IPS-20b (cell line): ENCODE data around the gene PRRC2C.
"Not testable (repeated sequence)": the region's sequence is repeated elsewhere in the genome, so short reads cannot be mapped to it uniquely, and the experiment has no call there.

Experiments used
- H3K27ac ChIP-seq: one replicate; pipeline ENCODE4 v1.5.1; 2013; ENCODE audit warnings: low read length
- H3K27me3 ChIP-seq: 2 replicates; pipeline ENCODE4 v1.6.1; 2013; ENCODE audit warnings: mild to moderate bottlenecking, low read length, inconsistent platforms; ENCODE audit not compliant: insufficient read depth
- H3K36me3 ChIP-seq: 2 replicates; pipeline ENCODE4 v1.6.1; 2013; ENCODE audit warnings: low read depth, mild to moderate bottlenecking, inconsistent platforms, low read length, moderate library complexity; ENCODE audit not compliant: insufficient read depth
- H3K4me1 ChIP-seq: 2 replicates; pipeline ENCODE4 v1.6.1; 2013; ENCODE audit warnings: mild to moderate bottlenecking, control low read depth, inconsistent platforms, low read length, moderate library complexity; ENCODE audit not compliant: insufficient read depth
- H3K4me3 ChIP-seq: 2 replicates; pipeline ENCODE4 v1.5.1; 2013; ENCODE audit warnings: mild to moderate bottlenecking, low read length, inconsistent platforms
- H3K9ac ChIP-seq: 2 replicates; pipeline ENCODE4 v1.6.1; 2013; ENCODE audit warnings: low read depth, mild to moderate bottlenecking, inconsistent platforms, low read length, moderate library complexity
- H3K9me3 ChIP-seq: 2 replicates; pipeline ENCODE4 v1.6.1; 2013; ENCODE audit warnings: mild to moderate bottlenecking, low read depth, low read length, inconsistent platforms; ENCODE audit not compliant: insufficient read depth

Gene PRRC2C

GRCh38 chr1:171615122-171615906 lies 130.0 kb downstream of the PRRC2C start:
- not testable (repeated sequence) for H3K4me3 ChIP-seq, H3K27me3 ChIP-seq, H3K9me3 ChIP-seq, H3K36me3 ChIP-seq, H3K27ac ChIP-seq, H3K4me1 ChIP-seq, H3K9ac ChIP-seq

- Histone ChIP-seq H3K27me3 (no peaks in the 10 kb centered on the region), H3K36me3 (no peaks in the 10 kb centered on the region), H3K27ac (no peak overlapping the region), H3K9ac (no peak overlapping the region), H3K4me3 (no peak overlapping the region), H3K9me3 (no peaks in the 10 kb centered on the region), H3K4me1 (no peaks in the 10 kb centered on the region)
These were observed 131.3 kb downstream of the PRRC2C start for GRCh38 chr1:171616586-171616985.

- Histone ChIP-seq H3K4me3 (no peak within 1 kb of the TSS), H3K9me3 (no peaks in the 10 kb centered on the region), H3K4me1 (0 out of 2 replicates have a peak, but pooled peaks cover 2% of the 10 kb centered on the region), H3K27ac (no peak within 1 kb of the TSS), H3K9ac (no peak within 1 kb of the TSS), H3K36me3 (no peaks in the 10 kb centered on the region), H3K27me3 (no peaks in the 10 kb centered on the region)
These were observed 136.8 kb downstream of the PRRC2C start, which contains the start of gene MYOCOS for GRCh38 chr1:171622152-171622462. Gene MYOCOS (plus strand): TSS chr1:171622243. CDS start chr1:171623884, 1,641 bp downstream.

GRCh38 chr1:171623651-171624331 lies 138.5 kb downstream of the PRRC2C start:
- H3K27me3 ChIP-seq: no peaks in the 10 kb centered on the region
- no peaks in the 10 kb centered on the region for H3K36me3 ChIP-seq
- H3K27ac ChIP-seq: no peak overlapping the region
- no peak overlapping the region for H3K4me3 ChIP-seq
- no peaks in the 10 kb centered on the region for H3K9me3 ChIP-seq
- H3K4me1 ChIP-seq: 0 out of 2 replicates have a peak, but pooled peaks cover 2% of the 10 kb centered on the region
- no peak overlapping the region for H3K9ac ChIP-seq

DNA sequence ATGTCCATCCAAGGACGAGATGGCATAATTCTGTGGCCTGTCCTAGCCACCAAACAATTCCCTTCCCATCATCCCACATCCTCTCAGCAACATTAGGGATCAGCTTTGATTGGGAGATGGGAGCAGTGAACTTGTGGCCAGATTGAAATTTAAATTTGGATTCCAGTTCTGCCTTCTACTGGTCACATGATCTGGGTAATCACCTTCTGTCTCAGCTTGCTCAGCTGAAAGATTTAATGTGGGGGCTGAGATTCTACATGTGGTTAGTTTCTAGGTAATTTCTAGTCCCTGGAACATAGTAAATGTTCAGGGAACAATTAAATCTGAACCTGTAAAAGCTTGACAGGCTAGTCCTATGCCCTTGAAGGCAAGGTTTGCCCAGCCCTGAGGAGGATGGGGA lies 139.9 kb downstream of the PRRC2C start:
- Histone ChIP-seq H3K27me3 (no peaks in the 10 kb centered on the region), H3K27ac (no peak overlapping the region), H3K9me3 (no peaks in the 10 kb centered on the region), H3K9ac (no peak overlapping the region), H3K36me3 (no peaks in the 10 kb centered on the region), H3K4me3 (no peak overlapping the region), H3K4me1 (0 out of 2 replicates have a peak, but pooled peaks cover 2% of the 10 kb centered on the region)

DNA sequence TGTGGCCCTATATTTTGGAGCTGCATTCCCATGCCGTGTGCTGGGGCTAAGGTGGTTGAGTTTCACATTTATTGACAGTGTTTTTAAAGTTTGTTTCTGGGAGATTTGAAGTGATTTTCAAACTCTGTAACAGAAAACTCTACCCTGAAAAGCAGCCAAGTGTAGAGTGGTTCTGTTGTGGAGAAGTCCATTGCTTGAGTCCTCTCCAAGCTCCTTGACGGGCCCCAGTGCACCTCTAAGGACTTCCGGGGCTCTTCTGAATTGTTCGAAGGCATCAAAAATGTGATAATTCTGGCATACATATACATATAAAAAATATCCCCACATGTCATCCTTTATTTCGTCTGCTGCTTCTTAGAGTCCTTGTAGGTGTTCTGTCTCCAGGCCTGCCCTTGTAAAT lies 141.7 kb downstream of the PRRC2C start:
- H3K27me3 ChIP-seq: no peaks in the 10 kb centered on the region
- no peaks in the 10 kb centered on the region for H3K36me3 ChIP-seq
- no peak overlapping the region for H3K9ac ChIP-seq
- H3K9me3 ChIP-seq: no peaks in the 10 kb centered on the region
- H3K4me1 ChIP-seq: no peaks in the 10 kb centered on the region
- H3K27ac ChIP-seq: no peak overlapping the region
- H3K4me3 ChIP-seq: no peak overlapping the region

- no peaks in the 10 kb centered on the region for H3K9me3 ChIP-seq
- H3K9ac ChIP-seq: no peak overlapping the region
- H3K27ac ChIP-seq: no peak overlapping the region
- H3K36me3 ChIP-seq: no peaks in the 10 kb centered on the region
- H3K4me1 ChIP-seq: no peaks in the 10 kb centered on the region
- H3K4me3 ChIP-seq: no peak overlapping the region
- H3K27me3 ChIP-seq: no peaks in the 10 kb centered on the region
These were observed 142.9 kb downstream of the PRRC2C start for GRCh38 chr1:171628225-171628624.

DNA sequence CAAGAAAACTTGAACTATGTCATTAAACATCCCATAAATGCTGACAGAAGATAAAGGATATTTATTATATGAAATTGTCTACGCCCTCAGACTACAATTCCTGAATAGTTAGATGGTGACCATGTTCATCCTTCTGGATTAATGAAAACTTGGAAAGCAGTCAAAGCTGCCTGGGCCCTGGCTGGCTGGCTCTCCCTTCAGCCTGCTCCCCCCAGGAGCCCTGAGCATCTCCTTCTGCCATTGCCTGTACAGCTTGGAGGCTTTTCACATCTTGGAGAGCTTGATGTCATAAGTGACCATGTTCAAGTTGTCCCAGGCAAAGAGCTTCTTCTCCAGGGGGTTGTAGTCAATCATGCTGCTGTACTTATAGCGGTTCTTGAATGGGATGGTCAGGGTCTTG lies 150.3 kb downstream of the PRRC2C start:
- Histone ChIP-seq H3K9me3 (no peaks in the 10 kb centered on the region), H3K4me3 (no peak overlapping the region), H3K27me3 (no peaks in the 10 kb centered on the region), H3K4me1 (peaks cover under 1% of the 10 kb centered on the region; the same call in 1 of the 2 replicates), H3K9ac (no peak overlapping the region), H3K27ac (no peak overlapping the region), H3K36me3 (no peaks in the 10 kb centered on the region)

- H3K9me3 ChIP-seq: no peaks in the 10 kb centered on the region
- H3K4me3 ChIP-seq: no peak overlapping the region
- H3K4me1 ChIP-seq: peaks cover 5% of the 10 kb centered on the region; the same call in 1 of the 2 replicates
- H3K27ac ChIP-seq: no peak overlapping the region
- no peaks in the 10 kb centered on the region for H3K27me3 ChIP-seq
- H3K36me3 ChIP-seq: no peaks in the 10 kb centered on the region
- H3K9ac ChIP-seq: no peak overlapping the region
These were observed 150.8 kb downstream of the PRRC2C start for GRCh38 chr1:171636141-171636540.

DNA sequence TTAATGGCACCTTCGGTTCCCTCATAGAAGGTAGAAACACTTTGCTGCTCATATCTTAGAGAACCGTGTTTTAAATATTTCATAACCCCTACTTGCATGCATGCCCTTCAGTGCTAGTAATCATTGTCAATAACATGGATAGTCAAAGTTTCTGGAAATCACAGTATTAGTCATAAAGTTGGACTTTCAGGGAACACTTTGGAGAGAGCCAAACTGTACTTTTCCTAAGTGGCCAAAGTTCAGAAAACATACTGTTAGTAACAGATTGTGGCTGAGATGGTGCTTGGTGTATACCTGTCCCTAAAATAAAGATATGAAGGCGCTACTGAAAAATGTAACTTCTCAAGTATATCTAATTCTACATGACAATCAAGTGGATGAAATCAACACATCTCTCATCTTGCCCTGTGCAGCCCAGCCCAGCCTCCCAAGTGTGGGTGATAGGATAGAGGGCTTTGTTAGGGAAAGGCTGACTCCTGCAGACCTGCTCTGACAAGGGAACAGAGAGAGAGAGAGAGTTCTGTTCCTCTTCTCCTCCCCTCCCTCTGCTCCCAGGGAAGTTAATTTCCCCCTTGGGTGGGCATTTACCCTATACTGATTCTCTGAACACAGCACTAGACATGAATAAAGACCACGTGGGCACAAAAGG lies 152.7 kb downstream of the PRRC2C start:
- Histone ChIP-seq H3K4me3 (no peak overlapping the region), H3K4me1 (peaks cover 13% of the 10 kb centered on the region; the same call in 1 of the 2 replicates), H3K9me3 (no peaks in the 10 kb centered on the region), H3K27ac (no peak overlapping the region), H3K9ac (no peak overlapping the region), H3K27me3 (no peaks in the 10 kb centered on the region), H3K36me3 (no peaks in the 10 kb centered on the region)

DNA sequence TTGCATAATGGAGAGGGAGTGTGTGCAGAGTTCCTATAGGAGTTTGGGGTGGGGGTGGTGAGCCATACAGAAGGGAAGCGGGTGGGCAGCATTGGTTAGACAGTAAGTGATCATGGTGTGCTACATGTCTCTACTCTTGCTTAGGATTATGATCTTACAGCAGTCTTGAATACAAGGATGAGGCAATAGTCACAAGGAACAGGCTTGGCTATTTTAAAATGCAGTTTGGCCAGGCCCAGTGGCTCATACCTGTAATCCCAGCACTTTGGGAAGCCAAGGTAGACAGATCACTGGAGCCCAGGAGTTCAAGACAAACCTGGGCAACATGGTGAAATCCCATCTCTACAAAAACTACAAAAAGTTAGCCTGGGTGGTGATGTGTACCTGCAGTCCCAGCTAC lies 154.9 kb downstream of the PRRC2C start:
- no peaks in the 10 kb centered on the region for H3K36me3 ChIP-seq
- H3K9ac ChIP-seq: no peak overlapping the region
- H3K27me3 ChIP-seq: no peaks in the 10 kb centered on the region
- peaks cover 13% of the 10 kb centered on the region; the same call in 1 of the 2 replicates for H3K4me1 ChIP-seq
- H3K9me3 ChIP-seq: no peaks in the 10 kb centered on the region
- no peak overlapping the region for H3K27ac ChIP-seq
- H3K4me3 ChIP-seq: no peak overlapping the region
